ENCODE data around the gene NOS1AP. TPM values are rescaled to one million over a fixed set of nuclear protein-coding genes. Genes with fewer than 3 reads are reported as not detected.

The NOS1AP gene
- total RNA-seq, 4 donors from 2014 or later, result 8.5 to 34.8 (median 14.1) TPM

- in situ Hi-C loops (cut with MboI; ENCODE audit: low pct_ligation_motif_present in 1 of 4, low pct_unique_long_range_greater_than_20kb in 1 of 4, low sequenced_read_pairs in 3 of 4), result loop anchor here (10.0 kb wide), 3 partner anchors 219 to 339 kb away; partner anchors contain the start of gene C1orf226 (in 1 of the 4)
- peak; percentile 72 for DNase-seq
- Histone ChIP-seq H3K36me3 (no peaks in the 10 kb centered on the region), H3K4me3 (no peak overlapping the region), H3K27ac (no peak overlapping the region), H3K4me1 (peaks cover 0 to 5% (median 0%) of the 10 kb centered on the region in 4 donors), H3K27me3 (no peaks in the 10 kb centered on the region), H3K9me3 (no peaks in the 10 kb centered on the region)
- TF ChIP-seq POLR2A (IDR thresholded peaks at IDR 0.05), result no peak
- TF ChIP-seq EP300 (IDR thresholded peaks at IDR 0.05; ENCODE audit: low read depth), result no peak
- TF ChIP-seq POLR2AphosphoS5 (IDR thresholded peaks at IDR 0.05), result no peak
- TF ChIP-seq CTCF (IDR thresholded peaks at IDR 0.05), result peak; percentile 83 to 93 (median 86)
- WGBS, 2 donors (ENCODE audit: low coverage in 1 of 2), result 30% methylated on average over 3 of the region's 3 CpGs; no CpG with 5 or more reads in 1 of the 2 donors
- intact Hi-C loops (cut with DNase I; ENCODE audit: low total_unique reads), result loop anchor here (5.0 kb wide), 2 partner anchors 221 to 341 kb away; no protein-coding TSS in a partner anchor
Measured at GRCh38 chr1:162056043-162056442, 13.4 kb upstream of the NOS1AP start.

- in situ Hi-C loops (cut with MboI; ENCODE audit: low pct_ligation_motif_present in 1 of 4, low pct_unique_long_range_greater_than_20kb in 1 of 4, low sequenced_read_pairs in 3 of 4) (loop anchor here (10.0 kb wide), 3 partner anchors 218 to 338 kb away; partner anchors contain the start of gene C1orf226 (in 1 of the 4)), intact Hi-C loops (cut with DNase I; ENCODE audit: low total_unique reads) (loop anchor here (5.0 kb wide), 2 partner anchors 221 to 341 kb away; no protein-coding TSS in a partner anchor)
- Histone ChIP-seq H3K36me3 (no peaks in the 10 kb centered on the region), H3K27ac (no peak overlapping the region), H3K9me3 (no peaks in the 10 kb centered on the region), H3K27me3 (no peaks in the 10 kb centered on the region), H3K4me1 (peaks cover 0 to 5% (median 0%) of the 10 kb centered on the region in 4 donors), H3K4me3 (no peak overlapping the region)
- WGBS, 2 donors (ENCODE audit: low coverage in 1 of 2), result 88 to 90% methylated on average over 3 of the region's 3 CpGs
- DNase-seq, result no peak
- TF ChIP-seq CTCF (IDR thresholded peaks at IDR 0.05) (no peak), POLR2A (IDR thresholded peaks at IDR 0.05) (no peak), POLR2AphosphoS5 (IDR thresholded peaks at IDR 0.05) (no peak), EP300 (IDR thresholded peaks at IDR 0.05; ENCODE audit: low read depth) (no peak)
Measured at GRCh38 chr1:162056579-162056978, 12.9 kb upstream of the NOS1AP start.

- no peak overlapping the region for H3K4me3 ChIP-seq
- no peak for DNase-seq
- H3K27me3 ChIP-seq, result no peaks in the 10 kb centered on the region
- no peak overlapping the region for H3K27ac ChIP-seq
- intact Hi-C loops (cut with DNase I; ENCODE audit: low total_unique reads) (loop anchor here (5.0 kb wide), 2 partner anchors 218 to 338 kb away; no protein-coding TSS in a partner anchor), in situ Hi-C loops (cut with MboI; ENCODE audit: low pct_ligation_motif_present in 1 of 4, low pct_unique_long_range_greater_than_20kb in 1 of 4, low sequenced_read_pairs in 3 of 4) (loop anchor here (10.0 kb wide), 3 partner anchors 215 to 335 kb away; partner anchors contain the start of gene C1orf226 (in 1 of the 4))
- H3K9me3 ChIP-seq, result no peaks in the 10 kb centered on the region
- no peaks in the 10 kb centered on the region for H3K36me3 ChIP-seq
- TF ChIP-seq POLR2A (IDR thresholded peaks at IDR 0.05) (no peak), CTCF (IDR thresholded peaks at IDR 0.05) (no peak), POLR2AphosphoS5 (IDR thresholded peaks at IDR 0.05) (no peak), EP300 (IDR thresholded peaks at IDR 0.05; ENCODE audit: low read depth) (no peak)
- H3K4me1 ChIP-seq, result peaks cover 0 to 13% (median 6%) of the 10 kb centered on the region in 4 donors
- WGBS, 2 donors (ENCODE audit: low coverage in 1 of 2), result 82% methylated on average over 3 of the region's 3 CpGs; no CpG with 5 or more reads in 1 of the 2 donors
Measured at GRCh38 chr1:162059721-162060120, 9.8 kb upstream of the NOS1AP start.

- H3K27me3 ChIP-seq, result no peaks in the 10 kb centered on the region
- H3K4me3 ChIP-seq, result no peak overlapping the region
- TF ChIP-seq POLR2A (IDR thresholded peaks at IDR 0.05), result no peak
- TF ChIP-seq CTCF (IDR thresholded peaks at IDR 0.05), result no peak
- TF ChIP-seq EP300 (IDR thresholded peaks at IDR 0.05; ENCODE audit: low read depth), result no peak
- TF ChIP-seq POLR2AphosphoS5 (IDR thresholded peaks at IDR 0.05), result no peak
- in situ Hi-C loops (cut with MboI; ENCODE audit: low pct_ligation_motif_present in 1 of 4, low pct_unique_long_range_greater_than_20kb in 1 of 4, low sequenced_read_pairs in 3 of 4), result no loop called here
- intact Hi-C loops (cut with DNase I; ENCODE audit: low total_unique reads), result no loop called here
- H3K36me3 ChIP-seq, result no peaks in the 10 kb centered on the region
- no peak overlapping the region for H3K27ac ChIP-seq
- H3K4me1 ChIP-seq, result peaks cover 0 to 17% (median 7%) of the 10 kb centered on the region in 4 donors
- WGBS, 2 donors (ENCODE audit: low coverage in 1 of 2), result 93 to 100% methylated on average over 1 of the region's 1 CpG
- no peak for DNase-seq
- no peaks in the 10 kb centered on the region for H3K9me3 ChIP-seq
Measured at GRCh38 chr1:162060314-162060713, 9.2 kb upstream of the NOS1AP start.

All from transverse colon (tissue), 4 donors.